ENCODE data around the gene WFDC10A.
"Not testable (repeated sequence)": the region's sequence is repeated elsewhere in the genome, so short reads cannot be mapped to it uniquely, and the experiment has no call there.

GRCh38 chr20:45585986-45586385 is 43.6 kb upstream of the WFDC10A start:
- TF ChIP-seq POLR2AphosphoS5 (IDR thresholded peaks at IDR 0.05; ENCODE audit: borderline replicate concordance, low read depth, low read length); EZH2 (IDR thresholded peaks at IDR 0.05); FOXP2 (optimal IDR thresholded peaks at IDR 0.05; ENCODE audit: control extremely low read depth, extremely low read length, insufficient read depth): not testable (repeated sequence)
